Measurements from ENCODE around the gene RHEB.

The RHEB gene

DNA sequence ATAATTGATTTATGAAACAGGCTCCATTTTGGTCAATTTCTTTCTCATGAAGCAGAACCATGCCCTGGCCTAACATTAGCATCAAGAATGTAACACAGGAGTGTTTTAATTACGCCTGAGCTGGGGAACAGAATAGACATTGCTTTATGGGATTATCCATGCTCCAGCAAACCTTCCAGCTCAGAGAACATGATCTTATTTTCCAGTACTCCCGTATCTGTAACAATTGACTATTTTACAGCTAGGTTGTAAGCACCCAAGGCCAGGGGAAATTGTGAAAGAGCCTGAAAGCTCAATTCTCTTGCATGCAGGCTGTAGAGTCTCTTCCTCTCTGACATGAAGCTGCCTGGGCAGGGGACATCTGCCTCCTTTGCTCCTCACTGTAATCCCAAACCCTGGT lies 49.0 kb downstream of the RHEB start:
- H3K4me3 ChIP-seq (ENCODE audit: low read depth, low read length): no peak overlapping the region
- TF ChIP-seq, protein P1, sequence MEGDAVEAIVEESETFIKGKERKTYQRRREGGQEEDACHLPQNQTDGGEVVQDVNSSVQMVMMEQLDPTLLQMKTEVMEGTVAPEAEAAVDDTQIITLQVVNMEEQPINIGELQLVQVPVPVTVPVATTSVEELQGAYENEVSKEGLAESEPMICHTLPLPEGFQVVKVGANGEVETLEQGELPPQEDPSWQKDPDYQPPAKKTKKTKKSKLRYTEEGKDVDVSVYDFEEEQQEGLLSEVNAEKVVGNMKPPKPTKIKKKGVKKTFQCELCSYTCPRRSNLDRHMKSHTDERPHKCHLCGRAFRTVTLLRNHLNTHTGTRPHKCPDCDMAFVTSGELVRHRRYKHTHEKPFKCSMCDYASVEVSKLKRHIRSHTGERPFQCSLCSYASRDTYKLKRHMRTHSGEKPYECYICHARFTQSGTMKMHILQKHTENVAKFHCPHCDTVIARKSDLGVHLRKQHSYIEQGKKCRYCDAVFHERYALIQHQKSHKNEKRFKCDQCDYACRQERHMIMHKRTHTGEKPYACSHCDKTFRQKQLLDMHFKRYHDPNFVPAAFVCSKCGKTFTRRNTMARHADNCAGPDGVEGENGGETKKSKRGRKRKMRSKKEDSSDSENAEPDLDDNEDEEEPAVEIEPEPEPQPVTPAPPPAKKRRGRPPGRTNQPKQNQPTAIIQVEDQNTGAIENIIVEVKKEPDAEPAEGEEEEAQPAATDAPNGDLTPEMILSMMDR (IDR thresholded peaks at IDR 0.05; ENCODE audit: borderline replicate concordance, insufficient read depth, low read depth, low read length): no peak

DNA sequence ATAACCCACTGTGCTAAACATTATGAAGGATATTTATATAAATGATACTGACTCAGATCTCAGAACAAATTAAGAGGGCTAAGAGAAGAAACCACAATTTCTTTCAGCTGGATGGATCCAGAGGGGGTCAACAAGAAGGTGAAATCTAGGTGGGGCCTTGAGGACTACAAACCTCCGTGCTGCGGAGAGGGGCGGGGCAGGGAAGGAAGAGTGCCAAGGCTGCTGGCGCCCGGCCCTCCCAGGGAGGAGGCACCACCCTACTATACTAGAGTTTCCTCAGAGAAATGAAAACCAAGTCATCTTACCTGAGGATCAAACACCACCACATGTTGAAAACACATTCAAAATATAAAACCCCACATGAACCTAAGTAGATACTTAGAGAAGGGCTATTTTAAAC lies 50.4 kb downstream of the RHEB start:
- no peak overlapping the region for H3K4me3 ChIP-seq (ENCODE audit: low read depth, low read length)
- TF ChIP-seq, protein P1 (IDR thresholded peaks at IDR 0.05; ENCODE audit: borderline replicate concordance, insufficient read depth, low read depth, low read length): no peak

DNA sequence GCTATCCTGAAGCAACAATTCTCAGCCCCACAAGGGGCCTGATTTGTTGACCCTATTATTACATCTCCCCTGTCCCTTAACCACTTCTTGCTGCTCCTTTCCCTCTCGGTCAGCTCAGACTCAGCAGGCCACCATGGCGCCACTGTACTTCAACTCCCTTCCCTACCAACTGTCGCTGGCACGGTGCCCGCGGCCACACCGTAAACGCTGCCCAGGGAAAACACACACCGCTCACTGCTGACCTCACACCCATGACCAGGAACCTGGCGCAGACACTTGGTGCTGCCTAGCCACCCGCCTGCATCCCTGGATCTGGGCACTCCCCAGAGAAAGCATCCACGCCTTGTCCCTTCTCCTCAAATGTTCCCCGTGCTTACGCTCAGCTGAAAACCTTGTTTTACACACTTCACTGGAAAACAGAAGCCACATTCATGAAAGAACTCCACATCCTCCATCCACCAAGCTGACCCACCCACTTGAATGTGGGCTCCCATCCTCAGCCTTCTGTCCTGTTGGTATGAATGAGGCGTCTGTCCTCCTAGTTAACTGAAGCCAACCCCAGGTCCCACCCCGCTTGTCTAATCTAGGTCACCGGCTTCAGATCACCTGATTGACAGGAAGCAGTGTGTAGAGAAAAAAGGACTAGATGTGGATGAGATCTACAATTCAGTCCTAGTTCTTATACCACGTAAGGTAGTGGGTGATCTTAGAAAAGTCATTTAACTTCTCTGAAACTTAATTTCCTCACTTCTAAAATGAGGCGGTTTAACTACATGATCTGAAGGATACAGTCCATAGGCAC lies 51.3 kb downstream of the RHEB start:
- TF ChIP-seq, protein P1 (IDR thresholded peaks at IDR 0.05; ENCODE audit: borderline replicate concordance, insufficient read depth, low read depth, low read length): no peak
- no peak overlapping the region for H3K4me3 ChIP-seq (ENCODE audit: low read depth, low read length)

DNA sequence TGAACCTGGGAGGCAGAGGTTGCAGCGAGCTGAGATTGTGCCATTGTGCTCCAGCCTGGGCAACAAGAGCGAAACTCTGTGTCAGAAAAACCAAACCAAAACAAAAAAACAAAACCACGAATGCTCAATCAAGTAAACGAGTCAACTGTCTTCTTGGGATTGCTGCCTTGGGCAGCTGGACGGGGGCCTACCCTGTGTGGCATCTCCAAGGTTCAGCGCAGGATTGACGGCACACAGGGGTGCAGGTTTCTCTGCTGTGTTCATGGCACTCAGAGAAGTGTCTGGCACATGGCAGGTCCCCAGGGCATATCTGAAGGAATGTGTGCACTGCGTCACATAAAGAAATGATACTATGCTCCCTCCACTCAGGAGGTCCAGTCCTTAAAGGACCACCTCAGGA lies 54.5 kb downstream of the RHEB start:
- TF ChIP-seq, protein P1 (IDR thresholded peaks at IDR 0.05; ENCODE audit: borderline replicate concordance, insufficient read depth, low read depth, low read length): no peak
- H3K4me3 ChIP-seq (ENCODE audit: low read depth, low read length): no peak overlapping the region

DNA sequence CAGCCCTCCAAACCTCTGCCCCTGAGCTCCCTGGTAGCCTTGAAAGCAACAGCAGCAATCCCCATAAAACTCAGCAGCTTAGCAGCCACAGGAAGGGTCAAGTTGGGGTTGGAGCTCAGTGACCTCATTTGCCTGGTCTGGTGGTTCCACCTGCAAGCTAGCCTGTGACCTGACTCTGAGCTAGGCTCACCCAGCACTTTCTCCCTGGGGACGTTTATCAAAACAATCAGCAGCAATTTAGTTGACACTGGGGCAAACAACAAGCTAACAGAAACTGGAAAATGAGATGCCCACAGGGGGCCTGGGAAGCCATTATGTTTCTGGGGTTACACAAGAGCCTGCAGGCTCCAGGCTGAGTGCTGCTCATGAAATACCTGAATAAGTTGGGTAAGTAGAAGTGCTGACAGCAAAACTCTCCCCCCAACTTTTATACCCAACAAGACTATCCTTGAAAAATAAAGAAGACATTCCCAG lies 57.4 kb downstream of the RHEB start:
- TF ChIP-seq, protein P1 (IDR thresholded peaks at IDR 0.05; ENCODE audit: borderline replicate concordance, insufficient read depth, low read depth, low read length): no peak
- no peak overlapping the region for H3K4me3 ChIP-seq (ENCODE audit: low read depth, low read length)

DNA sequence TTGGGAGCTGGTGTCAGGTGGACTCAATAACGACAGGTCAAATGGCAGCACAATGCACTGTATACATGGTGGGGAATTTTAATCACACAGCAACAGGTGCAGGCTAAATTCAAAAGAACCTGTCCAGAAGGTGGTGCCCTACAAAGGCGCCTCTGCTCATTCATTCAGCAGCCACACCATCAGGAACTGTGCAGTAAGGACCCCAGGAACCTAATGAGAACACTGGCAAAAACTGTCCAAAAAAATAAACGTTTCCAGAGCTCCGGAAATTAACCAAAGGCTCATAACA lies 57.8 kb downstream of the RHEB start:
- TF ChIP-seq, protein P1 (IDR thresholded peaks at IDR 0.05; ENCODE audit: borderline replicate concordance, insufficient read depth, low read depth, low read length): no peak
- H3K4me3 ChIP-seq (ENCODE audit: low read depth, low read length): no peak overlapping the region
